Kidney (tissue), 14 donors: ENCODE data around the gene HTN3. TPM values are rescaled to one million over a fixed set of nuclear protein-coding genes. Genes with fewer than 3 reads are reported as not detected.
"Not testable (repeated sequence)": the region's sequence is repeated elsewhere in the genome, so short reads cannot be mapped to it uniquely, and the experiment has no call there.

Source experiments
- DNase-seq, 5 donors: peaks; one replicate each; pipeline ENCODE4 v3.0.0-alpha.2; 2013 to 2020
- FAIRE-seq: peaks from 2 replicates; lab custom pipeline; 2012; peaks lifted over from hg19 to GRCh38; lab: Jason Lieb, UNC
- H3K27ac ChIP-seq, 2 donors: one replicate each; pipeline ENCODE4 v1.7.0; 2013; ENCODE audit warnings: low read depth in 2 of 2, low read length in 2 of 2, inconsistent platforms in 1 of 2
- H3K27me3 ChIP-seq: one replicate; pipeline ENCODE4 v1.7.1; 2013; ENCODE audit warnings: low read length, inconsistent platforms; ENCODE audit not compliant: control insufficient read depth, insufficient read depth
- H3K36me3 ChIP-seq, 3 donors: one replicate each; pipeline versions ENCODE4 v1.7.0 to v1.7.1; 2013; ENCODE audit warnings: low read length in 3 of 3, control low read depth in 1 of 3, inconsistent platforms in 1 of 3; ENCODE audit not compliant: insufficient read depth in 3 of 3, control insufficient read depth in 2 of 3
- H3K4me1 ChIP-seq, 3 donors: one replicate each; pipeline versions ENCODE4 v1.7.0 to v1.7.1; 2013; ENCODE audit warnings: low read length in 3 of 3, inconsistent platforms in 1 of 3, low read depth in 1 of 3; ENCODE audit not compliant: control insufficient read depth in 2 of 3, insufficient read depth in 2 of 3
- H3K4me3 ChIP-seq, 3 donors: one replicate each; pipeline versions ENCODE4 v1.7.0 to v1.8.1; 2013; ENCODE audit warnings: low read length in 3 of 3, control low read depth in 1 of 3, inconsistent platforms in 1 of 3
- H3K9ac ChIP-seq, 3 donors: one replicate each; pipeline versions ENCODE4 v1.7.0 to v1.7.1; 2013; ENCODE audit warnings: low read length in 3 of 3, control low read depth in 1 of 3, inconsistent platforms in 1 of 3
- H3K9me3 ChIP-seq, 3 donors: one replicate each; pipeline versions ENCODE4 v1.7.0 to v1.7.1; 2013; ENCODE audit warnings: low read length in 3 of 3, control low read depth in 1 of 3, inconsistent platforms in 1 of 3; ENCODE audit not compliant: control insufficient read depth in 2 of 3, insufficient read depth in 1 of 3
- CTCF ChIP-seq: IDR thresholded peaks from 3 replicates; pipeline ENCODE4 v1.5.1; 2012; ENCODE audit warnings: mild to moderate bottlenecking, moderate library complexity, borderline replicate concordance; ENCODE audit not compliant: insufficient read depth; ENCODE audit errors: extremely low read depth
- intact Hi-C: fragments of 100-400 bp; cut with DNase I; formaldehyde crosslinking; loops from one replicate; pipeline ENCODE4 v1.11.1; 2022
- polyA plus RNA-seq: library from polyadenylated mRNA; stranded (reverse); fragments of 350-450 nt; fragmentation: Illumina TruSeq; extraction: RNeasy Lipid Tissue Mini Kit (QIAGEN cat#74804); gene quantifications from one replicate; pipeline ENCODE4 v1.2.3, GENCODE V29; 2014; ENCODE audit warnings: low read depth, low replicate concordance; ENCODE audit not compliant: insufficient read depth
- total RNA-seq: library from RNA; stranded (reverse); fragmentation: NEBNext Ultra II Directional; extraction: Animal tissue kit (Norgen Biotek cat#: 25700); gene quantifications from one replicate; pipeline ENCODE4 v1.2.1, GENCODE V29; 2021
- donor health status: control.
- donor health status: control.
- donor health status: control.
- donor health status: control.
- donor health status: control.
- donor health status: DM: yes; HTN: yes; CAD: no.
- donor health status: Normal renal cell carcinoma (clear cell type).

HTN3 gene
- total and polyA plus RNA-seq, 2 donors from 2014 or later: not detected

GRCh38 chr4:70002507-70002906 lies 25.8 kb upstream of the HTN3 start:
- intact Hi-C loops: no loop called here

DNA sequence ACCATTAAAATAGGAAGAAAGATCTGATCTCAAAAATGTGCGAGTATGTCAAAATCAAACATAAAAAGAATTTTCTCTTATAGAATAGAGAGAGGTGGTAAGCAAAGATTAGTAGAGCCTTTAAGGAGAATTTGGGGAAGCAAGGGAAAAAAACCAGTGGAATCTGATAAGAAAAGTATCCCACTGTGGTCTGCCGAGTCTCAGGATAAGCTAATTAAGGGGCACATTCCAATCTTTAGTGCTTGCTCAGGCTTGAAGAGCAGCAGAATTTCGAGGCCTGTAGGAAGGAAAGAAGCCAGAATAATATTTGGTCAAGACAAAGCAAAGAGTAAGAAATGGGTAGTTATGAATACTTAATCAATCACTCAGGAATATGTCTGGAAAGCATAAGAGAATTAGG lies 19.5 kb upstream of the HTN3 start:
- FAIRE-seq: no peak
- Histone ChIP-seq H3K27ac (no peak overlapping the region), H3K27me3 (no peaks in the 10 kb centered on the region), H3K9me3 (no peaks in the 10 kb centered on the region), H3K9ac (no peak overlapping the region), H3K36me3 (no peaks in the 10 kb centered on the region), H3K4me3 (no peak overlapping the region), H3K4me1 (no peaks in the 10 kb centered on the region)
- DNase-seq: no peak
- TF ChIP-seq CTCF: no peak
- intact Hi-C loops: no loop called here

More at GRCh38 chr4:70002507-70002906, 25.8 kb upstream of the HTN3 start:
- Histone ChIP-seq H3K9me3 (no peaks in the 10 kb centered on the region), H3K27me3 (no peaks in the 10 kb centered on the region), H3K4me1 (no peaks in the 10 kb centered on the region), H3K27ac (no peak overlapping the region), H3K9ac (no peak overlapping the region), H3K4me3 (no peak overlapping the region), H3K36me3 (no peaks in the 10 kb centered on the region)
- TF ChIP-seq CTCF: no peak
- FAIRE-seq: no peak
- DNase-seq: no peak

DNA sequence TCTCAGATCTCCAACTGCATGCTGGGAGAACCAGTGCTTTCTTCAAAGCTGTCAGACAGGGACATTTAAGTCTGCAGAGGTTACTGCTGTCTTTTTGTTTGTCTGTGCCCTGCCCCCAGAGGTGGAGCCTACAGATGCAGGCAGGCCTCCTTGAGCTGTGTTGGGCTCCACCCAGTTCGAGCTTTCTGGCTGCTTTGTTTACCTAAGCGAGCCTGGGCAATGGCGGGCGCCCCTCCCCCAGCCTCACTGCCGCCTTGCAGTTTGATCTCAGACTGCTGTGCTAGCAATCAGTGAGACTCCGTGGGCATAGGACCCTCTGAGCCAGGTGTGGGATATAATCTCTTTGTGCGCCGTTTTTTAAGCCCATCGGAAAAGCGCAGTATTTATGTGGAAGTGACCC lies 9.3 kb upstream of the HTN3 start:
- H3K36me3 ChIP-seq, H3K9ac ChIP-seq, FAIRE-seq, DNase-seq, H3K27ac ChIP-seq, H3K4me3 ChIP-seq, H3K4me1 ChIP-seq, H3K9me3 ChIP-seq, intact Hi-C loops, H3K27me3 ChIP-seq: not testable (repeated sequence)

GRCh38 chr4:70023218-70023617 lies 5.0 kb upstream of the HTN3 start:
- TF ChIP-seq CTCF: no peak
- H3K27ac ChIP-seq: no peak overlapping the region
- H3K27me3 ChIP-seq: no peaks in the 10 kb centered on the region
- no peaks in the 10 kb centered on the region for H3K4me1 ChIP-seq
- FAIRE-seq (no peak), DNase-seq (no peak)
- H3K36me3 ChIP-seq: no peaks in the 10 kb centered on the region
- no peak overlapping the region for H3K4me3 ChIP-seq
- no peaks in the 10 kb centered on the region for H3K9me3 ChIP-seq
- no peak overlapping the region for H3K9ac ChIP-seq
- intact Hi-C loops: no loop called here
